Vagina (tissue), 2 donors: ENCODE data around the gene SKAP1. TPM values are rescaled to one million over a fixed set of nuclear protein-coding genes. Genes with fewer than 3 reads are reported as not detected.

Source experiments
- DNase-seq, 2 donors: peaks; one replicate each; pipeline ENCODE4 v3.0.0-alpha.2; 2017; ENCODE audit errors: extremely low spot score in 2 of 2
- H3K27ac ChIP-seq: fragments of 200-600 bp; sonication (generic); one replicate; pipeline ENCODE4 v1.5.1; 2019
- H3K27me3 ChIP-seq: fragments of 200-600 bp; sonication (generic); one replicate; pipeline ENCODE4 v1.5.1; 2019
- H3K36me3 ChIP-seq, 2 donors: fragments of 200-600 bp; sonication (generic); one replicate each; pipeline ENCODE4 v1.5.1; 2017 to 2019
- H3K4me1 ChIP-seq: fragments of 200-600 bp; sonication (generic); one replicate; pipeline ENCODE4 v1.5.1; 2019
- H3K4me3 ChIP-seq, 2 donors: fragments of 200-600 bp; sonication (generic); 1 replicate in 1 of 2; 2 replicates in 1 of 2; pipeline ENCODE4 v1.5.1; 2016 to 2019
- H3K9me3 ChIP-seq: fragments of 200-600 bp; sonication (generic); one replicate; pipeline ENCODE4 v1.5.1; 2019
- POLR2A ChIP-seq, 2 donors: fragments of 450-650 bp; IDR thresholded peaks; one replicate each; pipeline ENCODE4 v1.6.1; 2017; ENCODE audit warnings: antibody characterized with exemption in 2 of 2, mild to moderate bottlenecking in 2 of 2, moderate library complexity in 2 of 2
- POLR2AphosphoS5 ChIP-seq, 2 donors: sonication (generic); formaldehyde crosslinking; IDR thresholded peaks; one replicate each; pipeline ENCODE4 v1.9.0; 2017; ENCODE audit warnings: antibody characterized with exemption in 2 of 2, mild to moderate bottlenecking in 2 of 2, low read depth in 1 of 2; ENCODE audit not compliant: insufficient read depth in 1 of 2
- intact Hi-C: fragments of 100-400 bp; cut with DNase I; formaldehyde crosslinking; loops from one replicate; pipeline ENCODE4 v1.15.1; 2023
- total RNA-seq: library from RNA; depleted of rRNA; stranded (reverse); fragments of >200 nt; gene quantifications from one replicate; pipeline ENCODE4 v1.2.3, GENCODE V29; 2016
- TF ChIP-seq, protein P1 (sequence below), 3 experiments: fragments of 450-650 bp in 2 of 3; fragments of 200-600 bp in 1 of 3; sonication (generic) in 1 of 3; IDR thresholded peaks; one replicate each; pipeline ENCODE4 v1.5.1; 2017 to 2019; ENCODE audit warnings: antibody characterized with exemption in 3 of 3, mild to moderate bottlenecking in 2 of 3, moderate library complexity in 2 of 3

SKAP1 gene
- total RNA-seq, 1 donor from 2014 or later = 5.6 TPM

DNA sequence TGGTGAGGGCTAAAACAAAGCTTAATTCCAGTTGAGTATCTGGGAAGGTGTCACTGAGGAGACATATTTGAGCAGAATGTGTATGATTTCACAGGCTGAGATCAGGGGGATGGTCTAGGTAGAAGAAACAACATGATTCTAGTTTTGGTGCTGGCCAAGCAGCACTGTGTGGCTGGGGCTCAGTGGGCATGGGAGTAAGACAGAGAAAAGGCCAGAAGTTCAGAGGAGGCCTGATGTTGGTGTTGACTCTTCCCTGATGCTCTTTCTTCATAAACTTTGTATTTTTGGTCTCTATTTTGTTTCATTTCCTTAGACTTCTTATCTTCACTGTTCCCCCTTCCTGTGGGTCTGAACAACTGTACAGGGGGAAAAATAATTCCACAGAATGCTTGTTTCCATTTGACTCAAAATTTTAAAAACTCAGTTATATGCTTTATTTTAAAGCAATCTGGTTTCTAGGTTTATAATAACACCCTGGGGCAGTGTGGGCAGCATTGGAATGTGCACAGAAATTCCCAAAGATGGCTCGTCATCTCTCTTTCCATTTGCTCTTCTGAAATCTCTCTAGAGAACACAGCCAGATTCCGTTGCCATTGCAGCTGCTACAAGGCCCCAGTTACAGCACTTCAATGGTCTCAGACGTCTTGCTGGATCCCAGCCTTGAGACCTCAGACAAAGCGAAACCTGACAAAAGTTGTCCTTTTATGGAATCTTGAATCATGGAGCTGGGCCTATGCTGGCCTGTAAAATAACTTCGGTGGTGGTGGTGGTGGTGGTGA lies 254.1 kb downstream of the SKAP1 start:
- TF ChIP-seq POLR2A (IDR thresholded peaks at IDR 0.05) (no peak), POLR2AphosphoS5 (IDR thresholded peaks at IDR 0.05; ENCODE audit: insufficient read depth in 1 of 2, low read depth in 1 of 2) (no peak)
- TF ChIP-seq, protein P1, sequence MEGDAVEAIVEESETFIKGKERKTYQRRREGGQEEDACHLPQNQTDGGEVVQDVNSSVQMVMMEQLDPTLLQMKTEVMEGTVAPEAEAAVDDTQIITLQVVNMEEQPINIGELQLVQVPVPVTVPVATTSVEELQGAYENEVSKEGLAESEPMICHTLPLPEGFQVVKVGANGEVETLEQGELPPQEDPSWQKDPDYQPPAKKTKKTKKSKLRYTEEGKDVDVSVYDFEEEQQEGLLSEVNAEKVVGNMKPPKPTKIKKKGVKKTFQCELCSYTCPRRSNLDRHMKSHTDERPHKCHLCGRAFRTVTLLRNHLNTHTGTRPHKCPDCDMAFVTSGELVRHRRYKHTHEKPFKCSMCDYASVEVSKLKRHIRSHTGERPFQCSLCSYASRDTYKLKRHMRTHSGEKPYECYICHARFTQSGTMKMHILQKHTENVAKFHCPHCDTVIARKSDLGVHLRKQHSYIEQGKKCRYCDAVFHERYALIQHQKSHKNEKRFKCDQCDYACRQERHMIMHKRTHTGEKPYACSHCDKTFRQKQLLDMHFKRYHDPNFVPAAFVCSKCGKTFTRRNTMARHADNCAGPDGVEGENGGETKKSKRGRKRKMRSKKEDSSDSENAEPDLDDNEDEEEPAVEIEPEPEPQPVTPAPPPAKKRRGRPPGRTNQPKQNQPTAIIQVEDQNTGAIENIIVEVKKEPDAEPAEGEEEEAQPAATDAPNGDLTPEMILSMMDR (IDR thresholded peaks at IDR 0.05) = no peak
- Histone ChIP-seq H3K27ac (no peak overlapping the region), H3K27me3 (no peaks in the 10 kb centered on the region), H3K9me3 (no peaks in the 10 kb centered on the region), H3K4me1 (no peaks in the 10 kb centered on the region), H3K4me3 (no peak overlapping the region), H3K36me3 (no peaks in the 10 kb centered on the region)
- DNase-seq = no peak
- intact Hi-C loops = no loop called here

DNA sequence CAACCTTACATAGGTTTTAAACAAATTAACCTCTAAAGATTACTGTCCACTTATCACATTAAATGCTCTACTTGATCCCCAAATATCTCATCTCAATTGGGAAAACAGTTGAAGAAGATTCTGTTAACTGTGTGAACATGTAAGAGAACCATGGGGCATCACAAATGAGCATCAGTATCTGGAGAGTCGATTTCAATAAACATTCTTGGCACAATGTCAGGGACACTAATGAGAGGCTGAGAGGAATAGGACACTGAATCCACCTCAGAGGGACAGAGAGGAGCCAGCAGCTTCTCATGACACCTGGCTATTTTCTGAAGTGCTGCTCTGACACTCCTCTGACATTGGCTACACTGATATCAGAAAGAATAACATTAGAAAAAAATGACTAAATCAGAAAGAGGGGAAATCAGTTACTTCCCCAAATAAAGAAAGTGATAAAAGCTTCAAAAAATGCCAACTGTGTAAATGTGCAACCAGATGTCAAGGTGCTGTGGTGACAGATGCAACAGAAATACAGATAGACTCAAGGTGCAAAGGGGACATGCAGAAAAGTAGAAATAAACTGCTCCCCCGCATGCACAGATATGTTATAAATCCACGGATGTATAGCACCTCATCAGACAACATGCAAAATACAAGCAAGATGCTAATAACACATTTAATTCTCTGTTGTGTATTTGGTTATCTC lies 255.0 kb downstream of the SKAP1 start:
- no peak for DNase-seq
- intact Hi-C loops = no loop called here
- TF ChIP-seq POLR2A (IDR thresholded peaks at IDR 0.05) (no peak), POLR2AphosphoS5 (IDR thresholded peaks at IDR 0.05; ENCODE audit: insufficient read depth in 1 of 2, low read depth in 1 of 2) (no peak)
- TF ChIP-seq, protein P1 (IDR thresholded peaks at IDR 0.05) = no peak
- Histone ChIP-seq H3K27me3 (no peaks in the 10 kb centered on the region), H3K27ac (no peak overlapping the region), H3K36me3 (no peaks in the 10 kb centered on the region), H3K4me1 (no peaks in the 10 kb centered on the region), H3K9me3 (no peaks in the 10 kb centered on the region), H3K4me3 (no peak overlapping the region)

DNA sequence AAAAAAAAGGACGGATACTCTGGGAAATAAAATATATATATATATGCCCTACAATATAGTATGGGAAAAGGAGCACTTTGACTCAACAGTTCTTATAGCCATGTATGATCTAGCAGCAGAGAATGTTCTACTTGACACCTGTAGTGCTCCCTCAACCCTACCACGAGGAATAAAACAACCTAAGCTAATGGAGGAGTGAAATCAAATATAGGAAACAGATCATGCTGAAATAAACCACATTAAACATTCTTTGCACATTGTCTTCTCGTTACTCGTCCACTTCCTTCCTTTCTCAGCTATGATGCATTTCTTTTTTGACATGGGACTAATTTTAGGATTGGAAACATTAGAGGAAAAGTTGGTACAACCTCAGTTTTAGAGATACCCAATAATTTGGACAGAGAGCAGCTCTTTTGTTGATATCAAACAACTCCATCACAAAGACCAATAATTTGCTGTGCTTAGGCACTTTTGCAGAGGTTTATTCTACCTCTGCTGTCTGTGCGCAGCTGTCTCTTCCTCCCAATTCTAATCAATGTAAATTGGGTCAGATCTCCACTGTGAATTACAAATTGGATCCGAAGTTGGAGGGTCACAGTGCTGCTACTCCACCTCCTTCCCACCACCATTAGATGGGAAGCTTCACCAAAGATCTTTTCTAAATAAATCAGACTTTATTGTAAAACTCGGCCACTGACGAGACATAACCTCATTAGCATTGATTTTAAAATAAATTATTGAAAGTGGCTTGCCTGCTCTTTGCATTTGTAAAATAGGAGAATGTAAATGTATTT lies 256.6 kb downstream of the SKAP1 start:
- Histone ChIP-seq H3K4me3 (no peak overlapping the region), H3K4me1 (no peaks in the 10 kb centered on the region), H3K27ac (no peak overlapping the region), H3K36me3 (no peaks in the 10 kb centered on the region), H3K27me3 (no peaks in the 10 kb centered on the region), H3K9me3 (no peaks in the 10 kb centered on the region)
- no peak for DNase-seq
- TF ChIP-seq POLR2A (IDR thresholded peaks at IDR 0.05) (no peak), POLR2AphosphoS5 (IDR thresholded peaks at IDR 0.05; ENCODE audit: insufficient read depth in 1 of 2, low read depth in 1 of 2) (no peak)
- TF ChIP-seq, protein P1 (IDR thresholded peaks at IDR 0.05) = no peak
- intact Hi-C loops = no loop called here

DNA sequence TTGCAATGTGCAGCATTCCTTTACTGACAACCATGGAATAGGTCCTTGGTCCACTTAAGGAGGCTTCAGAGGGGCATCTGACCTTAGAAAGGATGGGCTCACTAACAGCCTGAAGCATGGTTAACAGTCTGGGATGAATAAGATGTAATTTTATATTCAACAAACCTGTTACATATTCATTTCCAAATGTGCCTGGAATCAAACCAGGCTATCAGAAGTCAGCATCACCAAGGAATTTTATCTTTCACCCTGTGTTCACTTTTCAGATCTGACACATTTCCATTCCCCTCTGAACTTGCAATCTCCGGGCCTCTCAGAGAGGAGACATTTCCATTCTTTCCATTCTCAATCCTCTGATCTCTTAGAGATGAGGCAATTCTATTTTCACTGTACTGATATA lies 260.1 kb downstream of the SKAP1 start:
- Histone ChIP-seq H3K27me3 (no peaks in the 10 kb centered on the region), H3K9me3 (no peaks in the 10 kb centered on the region), H3K4me1 (no peaks in the 10 kb centered on the region), H3K4me3 (no peak overlapping the region), H3K27ac (no peak overlapping the region), H3K36me3 (no peaks in the 10 kb centered on the region)
- DNase-seq = no peak
- intact Hi-C loops = no loop called here
- no peak for TF ChIP-seq POLR2AphosphoS5 (IDR thresholded peaks at IDR 0.05; ENCODE audit: insufficient read depth in 1 of 2, low read depth in 1 of 2)

DNA sequence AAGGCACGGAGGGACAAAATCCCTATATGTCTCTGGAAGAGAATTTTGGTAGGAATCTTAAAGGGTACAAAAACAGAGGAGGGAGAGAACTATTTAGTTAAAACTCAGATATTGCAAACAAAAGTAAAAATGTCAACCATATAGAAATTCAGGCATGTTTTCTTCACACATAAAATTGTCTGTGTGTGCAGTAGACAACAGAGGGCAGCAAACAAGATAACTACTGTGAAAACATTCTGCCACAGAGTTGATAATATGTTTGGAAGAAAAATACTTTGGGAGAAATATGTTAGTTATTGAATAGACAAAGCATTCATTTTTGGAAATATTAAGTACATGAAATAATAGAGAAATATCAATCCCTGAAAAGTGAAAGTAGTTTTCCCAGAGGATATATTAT lies 266.2 kb downstream of the SKAP1 start:
- intact Hi-C loops = no loop called here
- no peak for TF ChIP-seq POLR2AphosphoS5 (IDR thresholded peaks at IDR 0.05; ENCODE audit: insufficient read depth in 1 of 2, low read depth in 1 of 2)
- TF ChIP-seq, protein P1 (IDR thresholded peaks at IDR 0.05) = no peak
- no peak for TF ChIP-seq POLR2A (IDR thresholded peaks at IDR 0.05)
- no peak for DNase-seq
- H3K9me3 ChIP-seq = no peaks in the 10 kb centered on the region
- no peak overlapping the region for H3K4me3 ChIP-seq
- no peak overlapping the region for H3K27ac ChIP-seq
- H3K36me3 ChIP-seq = no peaks in the 10 kb centered on the region
- no peaks in the 10 kb centered on the region for H3K4me1 ChIP-seq
- no peaks in the 10 kb centered on the region for H3K27me3 ChIP-seq
